ENCODE results near the gene ADAM12. TPM values are rescaled to one million over a fixed set of nuclear protein-coding genes. Genes with fewer than 3 reads are reported as not detected.
"Not testable (repeated sequence)": the region's sequence is repeated elsewhere in the genome, so short reads cannot be mapped to it uniquely, and the experiment has no call there.

Gene ADAM12
- total and polyA plus RNA-seq, 9 of the 15 experiments (the other 6 are each of a cell fraction or from before 2014, with no cell fraction given) = not detected

GRCh38 chr10:126379166-126379565 lies 9.1 kb downstream of the ADAM12 start:
- H3K9me1 ChIP-seq (ENCODE audit: control insufficient read depth, insufficient read depth, low read length) = not testable (repeated sequence)

DNA sequence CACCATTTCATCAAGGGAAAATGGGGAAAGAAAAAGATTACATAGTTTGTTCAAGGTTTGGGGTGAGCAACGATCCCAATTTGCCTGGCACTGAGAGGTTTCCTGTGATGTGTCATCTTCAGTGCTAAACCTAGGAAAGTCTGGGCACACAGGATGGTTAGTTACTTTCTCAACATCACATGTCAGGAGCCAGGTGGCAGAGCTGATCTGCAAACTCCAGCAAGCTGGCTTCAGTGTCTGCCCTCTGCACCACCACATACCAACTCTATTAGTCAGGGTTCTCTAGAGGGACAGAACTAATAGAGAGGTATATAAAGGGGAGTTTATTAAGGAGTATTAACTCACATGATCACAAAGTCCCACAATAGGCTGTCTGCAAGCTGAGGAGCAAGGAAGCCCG lies 11.3 kb downstream of the ADAM12 start:
- Histone ChIP-seq H3K9me3 (replicated peaks; ENCODE audit: control insufficient read depth, insufficient read depth, low read depth, low read length) (no peaks in the 10 kb centered on the region), H2AFZ (ENCODE audit: low read depth, low read length) (no peak overlapping the region), H3K9ac (ENCODE audit: insufficient read depth in 1 of 2, low read depth in 2 of 2, low read length in 2 of 2) (no peak overlapping the region), H3K79me2 (ENCODE audit: control insufficient read depth, insufficient read depth, low read length) (no peaks in the 10 kb centered on the region), H3K4me1 (replicated peaks in 1 of 2; ENCODE audit: control insufficient read depth in 2 of 2, insufficient read depth in 2 of 2, low read length in 2 of 2) (no peaks in the 10 kb centered on the region), H3K27me3 (ENCODE audit: control insufficient read depth in 2 of 2, insufficient read depth in 2 of 2, low read length in 2 of 2) (no peaks in the 10 kb centered on the region), H3K4me3 (no peak overlapping the region), H3K9me1 (ENCODE audit: control insufficient read depth, insufficient read depth, low read length) (no peaks in the 10 kb centered on the region), H3K4me2 (ENCODE audit: insufficient read depth, low read length) (no peak overlapping the region), H3K27ac (ENCODE audit: extremely low read depth, low read depth, low read length) (no peak overlapping the region), H3K36me3 (ENCODE audit: control insufficient read depth, insufficient read depth, low read length) (no peaks in the 10 kb centered on the region), H4K20me1 (replicated peaks; ENCODE audit: control insufficient read depth, insufficient read depth, low read length) (no peaks in the 10 kb centered on the region)
- POLR2A ChIA-PET = no interaction called here
- DNase-seq (ENCODE audit: extremely low read depth in 1 of 4, low spot score in 3 of 4) = no peak
- intact Hi-C loops (cut with micrococcal nuclease) = no loop called here
- BruUV-seq (replicated peaks) = no TSS peak
- 0% methylated on average over 1 of the region's 2 CpGs for WGBS (ENCODE audit: insufficient coverage, low coverage, missing lambda C conversion rate)
- FAIRE-seq = no peak
- CTCF ChIA-PET (ENCODE audit: low intra/inter-chr PET ratio) = no interaction called here
- no peak for ATAC-seq
- in situ Hi-C loops (cut with MboI) = no loop called here
- TF ChIP-seq POLR2AphosphoS5 (IDR thresholded peaks at IDR 0.05; ENCODE audit: control insufficient read depth, insufficient read depth, low read depth, low read length) = no peak
- no peak for TF ChIP-seq ZNF140 (CRISPR knock-in tag; IDR thresholded peaks at IDR 0.05)
- no peak for TF ChIP-seq ETS2 (tag; IDR thresholded peaks at IDR 0.05; ENCODE audit: borderline replicate concordance, poor library complexity, severe bottlenecking)
- TF ChIP-seq TGIF2 (CRISPR knock-in tag; IDR thresholded peaks at IDR 0.05) = no peak
- TF ChIP-seq CCNT2 (IDR thresholded peaks at IDR 0.05; ENCODE audit: borderline replicate concordance, extremely low read depth, insufficient read length, low read depth, low read length) = no peak
- no peak for TF ChIP-seq E2F6 (IDR thresholded peaks at IDR 0.05; ENCODE audit: borderline replicate concordance in 1 of 2, extremely low read depth in 1 of 2, insufficient read depth in 1 of 2, insufficient read length in 1 of 2, low read depth in 1 of 2, low read length in 1 of 2, poor library complexity in 1 of 2, severe bottlenecking in 1 of 2)
- no peak for TF ChIP-seq CC2D1A (IDR thresholded peaks at IDR 0.05)
- TF ChIP-seq SMARCB1 (IDR thresholded peaks at IDR 0.05; ENCODE audit: insufficient read length, low read depth) = no peak
- no peak for TF ChIP-seq ZNF592 (IDR thresholded peaks at IDR 0.05)
- TF ChIP-seq ARHGAP35 (IDR thresholded peaks at IDR 0.05; ENCODE audit: partially characterized antibody) = no peak

More at GRCh38 chr10:126379166-126379565, 9.1 kb downstream of the ADAM12 start:
- DNase-seq (ENCODE audit: extremely low read depth in 1 of 4, low spot score in 3 of 4); CTCF ChIA-PET (ENCODE audit: low intra/inter-chr PET ratio); H3K4me3 ChIP-seq; in situ Hi-C loops (cut with MboI); ATAC-seq; H3K36me3 ChIP-seq (ENCODE audit: control insufficient read depth, insufficient read depth, low read length); H3K27ac ChIP-seq (ENCODE audit: extremely low read depth, low read depth, low read length); POLR2A ChIA-PET; H3K79me2 ChIP-seq (ENCODE audit: control insufficient read depth, insufficient read depth, low read length); BruUV-seq (replicated peaks); H3K9me3 ChIP-seq (replicated peaks; ENCODE audit: control insufficient read depth, insufficient read depth, low read depth, low read length); H4K20me1 ChIP-seq (replicated peaks; ENCODE audit: control insufficient read depth, insufficient read depth, low read length); H3K4me1 ChIP-seq (replicated peaks in 1 of 2; ENCODE audit: control insufficient read depth in 2 of 2, insufficient read depth in 2 of 2, low read length in 2 of 2); H2AFZ ChIP-seq (ENCODE audit: low read depth, low read length); intact Hi-C loops (cut with micrococcal nuclease); H3K9ac ChIP-seq (ENCODE audit: insufficient read depth in 1 of 2, low read depth in 2 of 2, low read length in 2 of 2); FAIRE-seq; H3K27me3 ChIP-seq (ENCODE audit: control insufficient read depth in 2 of 2, insufficient read depth in 2 of 2, low read length in 2 of 2); H3K4me2 ChIP-seq (ENCODE audit: insufficient read depth, low read length): not testable (repeated sequence)
- WGBS (ENCODE audit: insufficient coverage, low coverage, missing lambda C conversion rate) = 5% methylated on average over 3 of the region's 3 CpGs
- TF ChIP-seq ZNF146 (CRISPR knock-in tag; IDR thresholded peaks at IDR 0.05; ENCODE audit: unreplicated experiment) = peak; percentile 77

Data from K562 (cell line).